Stomach (tissue), 4 donors: ENCODE data around the gene RECK.

Source experiments
- POLR2AphosphoS5 ChIP-seq, 3 donors: sonication (generic); formaldehyde crosslinking; IDR thresholded peaks; one replicate each; pipeline ENCODE4 v1.6.1; 2016; ENCODE audit warnings: antibody characterized with exemption in 3 of 3
- TF ChIP-seq, protein P1 (sequence below), 7 experiments: fragments of 450-650 bp in 4 of 7; fragments of 200-600 bp in 3 of 7; sonication (generic) in 3 of 7; IDR thresholded peaks; one replicate each; pipeline ENCODE4 v1.5.1; 2016 to 2019; ENCODE audit warnings: antibody characterized with exemption in 7 of 7, control low read depth in 2 of 7, mild to moderate bottlenecking in 1 of 7

DNA sequence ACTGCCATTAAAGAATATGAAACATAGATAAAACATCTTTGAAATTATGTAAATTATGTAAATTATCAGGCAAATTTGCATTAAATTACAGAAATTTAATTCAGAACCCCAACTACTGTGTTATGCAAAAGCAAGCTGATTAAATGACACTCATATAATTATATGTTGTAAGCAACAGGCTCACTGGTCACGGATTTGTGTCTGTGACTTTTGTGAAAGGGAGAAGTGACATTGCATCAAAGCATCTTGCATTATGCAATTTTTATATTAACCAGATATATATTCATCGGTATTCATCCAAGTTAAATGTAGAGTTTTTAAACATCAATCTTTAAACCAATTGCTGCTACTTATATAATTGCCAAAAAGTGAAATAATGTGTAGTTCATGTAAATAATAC lies 86.8 kb downstream of the RECK start:
- TF ChIP-seq, protein P1, sequence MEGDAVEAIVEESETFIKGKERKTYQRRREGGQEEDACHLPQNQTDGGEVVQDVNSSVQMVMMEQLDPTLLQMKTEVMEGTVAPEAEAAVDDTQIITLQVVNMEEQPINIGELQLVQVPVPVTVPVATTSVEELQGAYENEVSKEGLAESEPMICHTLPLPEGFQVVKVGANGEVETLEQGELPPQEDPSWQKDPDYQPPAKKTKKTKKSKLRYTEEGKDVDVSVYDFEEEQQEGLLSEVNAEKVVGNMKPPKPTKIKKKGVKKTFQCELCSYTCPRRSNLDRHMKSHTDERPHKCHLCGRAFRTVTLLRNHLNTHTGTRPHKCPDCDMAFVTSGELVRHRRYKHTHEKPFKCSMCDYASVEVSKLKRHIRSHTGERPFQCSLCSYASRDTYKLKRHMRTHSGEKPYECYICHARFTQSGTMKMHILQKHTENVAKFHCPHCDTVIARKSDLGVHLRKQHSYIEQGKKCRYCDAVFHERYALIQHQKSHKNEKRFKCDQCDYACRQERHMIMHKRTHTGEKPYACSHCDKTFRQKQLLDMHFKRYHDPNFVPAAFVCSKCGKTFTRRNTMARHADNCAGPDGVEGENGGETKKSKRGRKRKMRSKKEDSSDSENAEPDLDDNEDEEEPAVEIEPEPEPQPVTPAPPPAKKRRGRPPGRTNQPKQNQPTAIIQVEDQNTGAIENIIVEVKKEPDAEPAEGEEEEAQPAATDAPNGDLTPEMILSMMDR (IDR thresholded peaks at IDR 0.05), result no peak
- no peak for TF ChIP-seq POLR2AphosphoS5 (IDR thresholded peaks at IDR 0.05)
